K562 (cell line): ENCODE measurements around the gene SV2A. TPM values are rescaled to one million over a fixed set of nuclear protein-coding genes. Genes with fewer than 3 reads are reported as not detected.

Source experiments
- ARID1B ChIP-seq: fragments of 450-650 bp; IDR thresholded peaks from 2 replicates; pipeline ENCODE4 v1.6.1; 2016; ENCODE audit warnings: antibody characterized with exemption, mild to moderate bottlenecking, inconsistent platforms
- BACH1 ChIP-seq: fragments of 200-800 bp; sonication (Bioruptor generic); IDR thresholded peaks from 2 replicates; pipeline ENCODE4 v1.6.1; 2016; ENCODE audit warnings: missing genetic modification characterization, missing compliant biosample characterization
- CBFA2T2 ChIP-seq: fragments of 450-650 bp; conservative IDR thresholded peaks from 2 replicates; pipeline ENCODE4 v1.6.1; 2017; ENCODE audit warnings: mild to moderate bottlenecking
- CTCF ChIP-seq, 3 experiments: IDR thresholded peaks in 2 of 3; conservative IDR thresholded peaks in 1 of 3; 2 replicates each; pipeline ENCODE4 v1.5.1; 2011 to 2012; ENCODE audit warnings: low read length in 3 of 3, mild to moderate bottlenecking in 3 of 3, control low read depth in 2 of 3, improper control_type of control experiment in 1 of 3, inconsistent platforms in 1 of 3, low read depth in 1 of 3, mixed read lengths in 1 of 3, moderate library complexity in 1 of 3; ENCODE audit not compliant: insufficient read depth in 2 of 3
- DMBX1 ChIP-seq: fragments of 250-450 bp; sonication (Bioruptor Pico); IDR thresholded peaks from 2 replicates; pipeline ENCODE4 v1.8.0; 2022; ENCODE audit warnings: inconsistent platforms, mild to moderate bottlenecking, moderate library complexity, borderline replicate concordance
- DPF2 ChIP-seq: fragments of 450-650 bp; IDR thresholded peaks from 2 replicates; pipeline ENCODE4 v1.6.1; 2016
- MAFK ChIP-seq: IDR thresholded peaks from 2 replicates; pipeline ENCODE4 v1.6.1; 2011; ENCODE audit warnings: low read length, improper control_type of control experiment
- MBD1 ChIP-seq: fragments of 250-450 bp; sonication (Bioruptor Pico); IDR thresholded peaks from 2 replicates; pipeline ENCODE4 v1.8.0; 2022; ENCODE audit warnings: inconsistent platforms
- MYC ChIP-seq, 2 experiments: fragments of 250-450 bp in 1 of 2; sonication (Bioruptor Pico) in 1 of 2; IDR thresholded peaks; 2 replicates each; pipeline versions ENCODE4 v1.5.1 to v1.6.1; 2012 to 2021; ENCODE audit warnings: low read depth in 2 of 2, borderline replicate concordance in 1 of 2, improper control_type of control experiment in 1 of 2, low read length in 1 of 2, mild to moderate bottlenecking in 1 of 2, moderate library complexity in 1 of 2
- POLR2G ChIP-seq: fragments of 200-400 bp; formaldehyde crosslinking; IDR thresholded peaks from 2 replicates; pipeline ENCODE4 v1.6.1; 2017; ENCODE audit warnings: low read depth, mild to moderate bottlenecking, antibody characterized with exemption, low read length, moderate library complexity
- RBM39 ChIP-seq: fragments of 200-400 bp; formaldehyde crosslinking; optimal IDR thresholded peaks from 2 replicates; pipeline ENCODE3; 2018; ENCODE audit warnings: low read depth, low read length
- SFPQ ChIP-seq: fragments of 200-400 bp; formaldehyde crosslinking; IDR thresholded peaks from 2 replicates; pipeline ENCODE4 v1.6.1; 2017; ENCODE audit warnings: mild to moderate bottlenecking, low read depth, low read length, moderate library complexity
- STAT5A ChIP-seq: IDR thresholded peaks from 2 replicates; pipeline ENCODE4 v1.6.1; 2012; ENCODE audit warnings: low read length, inconsistent platforms, borderline replicate concordance
- TAF9B ChIP-seq: fragments of 450-650 bp; IDR thresholded peaks from 2 replicates; pipeline ENCODE4 v1.6.1; 2018; ENCODE audit warnings: mild to moderate bottlenecking; ENCODE audit not compliant: partially characterized antibody
- THRAP3 ChIP-seq: fragments of 450-650 bp; IDR thresholded peaks from 2 replicates; pipeline ENCODE4 v1.6.1; 2016; ENCODE audit warnings: mild to moderate bottlenecking, inconsistent platforms, borderline replicate concordance
- ZC3H4 ChIP-seq: sonication (generic); formaldehyde crosslinking; IDR thresholded peaks from 2 replicates; pipeline ENCODE4 v1.9.0; 2021; ENCODE audit warnings: missing genetic modification reagents, borderline replicate concordance
- polyA plus RNA-seq, 8 experiments: library from polyadenylated mRNA; depleted of rRNA in 4 of 8; stranded (reverse) in 5 of 8; unstranded in 3 of 8; fragments of >200 nt; fragmentation: Nextera tagmentation in 2 of 8; fragmentation: Illumina TruSeq in 1 of 8; extraction: Ambion mirVana in 2 of 8; extraction: Trizol in 1 of 8; gene quantifications; 2 replicates each; pipeline versions ENCODE4 v1.2.1 to v1.2.3, GENCODE V29; 2011 to 2014; ENCODE audit warnings: inconsistent platforms in 1 of 8, missing spikeins in 1 of 8
- total RNA-seq, 7 experiments: library from RNA; depleted of rRNA in 6 of 7; stranded (reverse); fragments of >200 nt in 6 of 7; fragmentation: Illumina TruSeq in 2 of 7; extraction: Trizol in 2 of 7; gene quantifications; 2 replicates each; pipeline versions ENCODE4 v1.2.1 to v1.2.3, GENCODE V29; 2011 to 2021; ENCODE audit warnings: low replicate concordance in 1 of 7
- TF ChIP-seq, protein P1 (sequence below): sonication (generic); formaldehyde crosslinking; IDR thresholded peaks from 2 replicates; pipeline ENCODE4 v1.9.0; 2022; ENCODE audit warnings: mild to moderate bottlenecking, missing genetic modification reagents
- TF ChIP-seq, protein P2 (sequence below): fragments of 150-350 bp; conservative IDR thresholded peaks from 2 replicates; pipeline ENCODE4 v1.6.1; 2014; ENCODE audit warnings: low read length

SV2A gene
- total and polyA plus RNA-seq, 9 of the 15 experiments (the other 6 are each of a cell fraction or from before 2014, with no cell fraction given), result 0.07 to 0.22 (median 0.11) TPM; not detected in 1

DNA sequence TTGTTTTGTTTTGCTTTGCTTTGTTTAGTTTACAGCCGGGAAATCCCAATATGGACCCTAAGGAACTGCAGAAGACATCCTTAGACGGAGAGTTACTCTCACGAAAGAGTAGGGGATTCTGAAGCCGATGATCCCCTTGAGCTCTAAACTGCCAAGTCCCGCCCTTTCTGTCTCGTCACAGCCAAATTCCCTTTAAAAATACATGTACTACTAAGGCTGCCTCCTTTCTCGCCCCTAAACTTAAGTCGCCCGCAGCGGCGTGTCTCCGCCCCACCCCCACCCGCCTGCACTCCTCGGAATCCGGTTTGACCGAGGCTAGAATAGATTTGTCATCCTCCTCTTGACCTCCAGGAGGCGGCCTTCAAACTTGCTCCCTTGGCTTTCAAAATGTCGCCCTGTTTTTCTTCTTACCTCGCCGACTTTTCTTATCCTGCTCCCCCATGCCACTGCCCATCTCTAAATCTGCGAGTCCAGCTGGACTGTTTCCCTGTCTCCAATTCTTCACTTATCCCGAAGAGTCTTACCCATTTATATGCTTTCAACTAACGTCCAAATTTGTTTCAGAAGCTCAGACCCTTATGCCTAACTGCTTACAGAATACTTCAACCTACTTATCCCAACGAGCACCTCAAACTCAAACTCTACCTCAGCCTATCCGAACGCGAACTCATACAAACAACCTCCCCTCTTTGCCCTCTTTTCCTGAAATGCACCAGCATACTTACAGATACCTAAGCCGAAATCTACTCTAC lies 29.2 kb downstream of the SV2A start (continued):
- TF ChIP-seq DMBX1 (CRISPR knock-in tag) (0 out of 2 replicates have a peak, but pooled peaks have one; percentile 50), CBFA2T2 (no peak), STAT5A (peak; percentile 22; the same call in 1 of the 2 replicates), ARID1B (peak; percentile 47; the same call in 1 of the 2 replicates), RBM39 (peak; percentile 96), MAFK (no peak; the same call in 1 of the 2 replicates), CTCF (IDR thresholded peaks at IDR 0.05 in 2 of 3, conservative IDR thresholded peaks at IDR 0.05 in 1 of 3; ENCODE audit: insufficient read depth in 2 of 3, low read depth in 1 of 3, low read length in 3 of 3) (peak; percentile 64 to 81 (median 75)), THRAP3 (no peak), ZC3H4 (CRISPR knock-in tag) (peak; percentile 90; the same call in 1 of the 2 replicates), MYC (IDR thresholded peaks at IDR 0.05; ENCODE audit: low read depth, low read length) (peak; percentile 78), MYC (CRISPR knock-in tag; IDR thresholded peaks at IDR 0.05; ENCODE audit: borderline replicate concordance, low read depth) (no peak), SFPQ (0 out of 2 replicates have a peak, but pooled peaks have one; percentile 41), MBD1 (CRISPR knock-in tag) (no peak), DPF2 (peak; percentile 76), POLR2G (no peak), TAF9B (peak; percentile 67), BACH1 (tag) (0 out of 2 replicates have a peak, but pooled peaks have one; percentile 35)
- TF ChIP-seq, protein P1, sequence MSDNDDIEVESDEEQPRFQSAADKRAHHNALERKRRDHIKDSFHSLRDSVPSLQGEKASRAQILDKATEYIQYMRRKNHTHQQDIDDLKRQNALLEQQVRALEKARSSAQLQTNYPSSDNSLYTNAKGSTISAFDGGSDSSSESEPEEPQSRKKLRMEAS, result peak; percentile 58; the same call in 1 of the 2 replicates
- TF ChIP-seq, protein P2, sequence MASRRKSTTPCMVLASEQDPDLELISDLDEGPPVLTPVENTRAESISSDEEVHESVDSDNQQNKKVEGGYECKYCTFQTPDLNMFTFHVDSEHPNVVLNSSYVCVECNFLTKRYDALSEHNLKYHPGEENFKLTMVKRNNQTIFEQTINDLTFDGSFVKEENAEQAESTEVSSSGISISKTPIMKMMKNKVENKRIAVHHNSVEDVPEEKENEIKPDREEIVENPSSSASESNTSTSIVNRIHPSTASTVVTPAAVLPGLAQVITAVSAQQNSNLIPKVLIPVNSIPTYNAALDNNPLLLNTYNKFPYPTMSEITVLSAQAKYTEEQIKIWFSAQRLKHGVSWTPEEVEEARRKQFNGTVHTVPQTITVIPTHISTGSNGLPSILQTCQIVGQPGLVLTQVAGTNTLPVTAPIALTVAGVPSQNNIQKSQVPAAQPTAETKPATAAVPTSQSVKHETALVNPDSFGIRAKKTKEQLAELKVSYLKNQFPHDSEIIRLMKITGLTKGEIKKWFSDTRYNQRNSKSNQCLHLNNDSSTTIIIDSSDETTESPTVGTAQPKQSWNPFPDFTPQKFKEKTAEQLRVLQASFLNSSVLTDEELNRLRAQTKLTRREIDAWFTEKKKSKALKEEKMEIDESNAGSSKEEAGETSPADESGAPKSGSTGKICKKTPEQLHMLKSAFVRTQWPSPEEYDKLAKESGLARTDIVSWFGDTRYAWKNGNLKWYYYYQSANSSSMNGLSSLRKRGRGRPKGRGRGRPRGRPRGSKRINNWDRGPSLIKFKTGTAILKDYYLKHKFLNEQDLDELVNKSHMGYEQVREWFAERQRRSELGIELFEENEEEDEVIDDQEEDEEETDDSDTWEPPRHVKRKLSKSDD, result no peak
